ENCODE data around the gene PSAPL1.

Gene PSAPL1

GRCh38 chr4:7470111-7470510 is 35.4 kb upstream of the PSAPL1 start:
- no peak overlapping the region for H3K4me2 ChIP-seq (ENCODE audit: low read length)
- no peaks in the 10 kb centered on the region for H3K79me2 ChIP-seq (ENCODE audit: control insufficient read depth, low read length)

GRCh38 chr4:7469023-7469422 is 34.3 kb upstream of the PSAPL1 start:
- Histone ChIP-seq H3K36me3 (ENCODE audit: control insufficient read depth, low read length) (no peaks in the 10 kb centered on the region), H3K9me2 (replicated peaks; ENCODE audit: control insufficient read depth, low read length) (no peaks in the 10 kb centered on the region), H3K27ac (ENCODE audit: low read depth, low read length) (no peak overlapping the region), H3K79me2 (ENCODE audit: control insufficient read depth, low read length) (no peaks in the 10 kb centered on the region), H3K4me2 (ENCODE audit: low read length) (no peak overlapping the region), H3K4me1 (ENCODE audit: control insufficient read depth, low read length) (no peaks in the 10 kb centered on the region), H4K20me1 (ENCODE audit: control insufficient read depth, insufficient read depth, low read depth, low read length) (no peaks in the 10 kb centered on the region), H3K27me3 (ENCODE audit: control insufficient read depth, low read length) (no peaks in the 10 kb centered on the region), H3K4me3 (ENCODE audit: low read length) (no peak overlapping the region), H3F3A (ENCODE audit: control insufficient read depth, insufficient read depth) (no peaks in the 10 kb centered on the region), H3K9me3 (ENCODE audit: control insufficient read depth, insufficient read depth, low read length) (peaks cover 5% of the 10 kb centered on the region)
- TF ChIP-seq EZH2phosphoT487 (IDR thresholded peaks at IDR 0.05; ENCODE audit: borderline replicate concordance, low read length), result no peak
- TF ChIP-seq CTCF (IDR thresholded peaks at IDR 0.05; ENCODE audit: low read depth, low read length, poor library complexity, severe bottlenecking), result no peak

More at GRCh38 chr4:7470111-7470510, 35.4 kb upstream of the PSAPL1 start:
- Histone ChIP-seq H3K36me3 (ENCODE audit: control insufficient read depth, low read length) (no peaks in the 10 kb centered on the region), H3F3A (ENCODE audit: control insufficient read depth, insufficient read depth) (no peaks in the 10 kb centered on the region), H3K9me3 (ENCODE audit: control insufficient read depth, insufficient read depth, low read length) (peaks cover 5% of the 10 kb centered on the region), H3K4me3 (ENCODE audit: low read length) (no peak overlapping the region), H4K20me1 (ENCODE audit: control insufficient read depth, insufficient read depth, low read depth, low read length) (no peaks in the 10 kb centered on the region), H3K27ac (ENCODE audit: low read depth, low read length) (no peak overlapping the region), H3K4me1 (ENCODE audit: control insufficient read depth, low read length) (peaks cover 4% of the 10 kb centered on the region; the same call in 1 of the 2 replicates), H3K9me2 (replicated peaks; ENCODE audit: control insufficient read depth, low read length) (no peaks in the 10 kb centered on the region), H3K27me3 (ENCODE audit: control insufficient read depth, low read length) (no peaks in the 10 kb centered on the region)
- TF ChIP-seq CTCF (IDR thresholded peaks at IDR 0.05; ENCODE audit: low read depth, low read length, poor library complexity, severe bottlenecking) (no peak), EZH2phosphoT487 (IDR thresholded peaks at IDR 0.05; ENCODE audit: borderline replicate concordance, low read length) (no peak)

GRCh38 chr4:7467471-7467870 is 32.7 kb upstream of the PSAPL1 start:
- no peak for TF ChIP-seq CTCF (IDR thresholded peaks at IDR 0.05; ENCODE audit: low read depth, low read length, poor library complexity, severe bottlenecking)
- TF ChIP-seq EZH2phosphoT487 (IDR thresholded peaks at IDR 0.05; ENCODE audit: borderline replicate concordance, low read length), result no peak
- H3F3A ChIP-seq (ENCODE audit: control insufficient read depth, insufficient read depth), result no peaks in the 10 kb centered on the region
- H3K36me3 ChIP-seq (ENCODE audit: control insufficient read depth, low read length), result no peaks in the 10 kb centered on the region
- no peaks in the 10 kb centered on the region for H3K4me1 ChIP-seq (ENCODE audit: control insufficient read depth, low read length)
- no peaks in the 10 kb centered on the region for H3K9me2 ChIP-seq (replicated peaks; ENCODE audit: control insufficient read depth, low read length)
- no peaks in the 10 kb centered on the region for H3K79me2 ChIP-seq (ENCODE audit: control insufficient read depth, low read length)
- H4K20me1 ChIP-seq (ENCODE audit: control insufficient read depth, insufficient read depth, low read depth, low read length), result no peaks in the 10 kb centered on the region
- H3K27ac ChIP-seq (ENCODE audit: low read depth, low read length), result no peak overlapping the region
- H3K27me3 ChIP-seq (ENCODE audit: control insufficient read depth, low read length), result no peaks in the 10 kb centered on the region
- H3K4me3 ChIP-seq (ENCODE audit: low read length), result no peak overlapping the region
- H3K9me3 ChIP-seq (ENCODE audit: control insufficient read depth, insufficient read depth, low read length), result peaks cover 5% of the 10 kb centered on the region
- no peak overlapping the region for H3K4me2 ChIP-seq (ENCODE audit: low read length)
